Islet of Langerhans (tissue), 1 donor: Measurements from ENCODE around the gene PCDHB6.
A peak's percentile ranks its signal among the peaks of the same experiment; 100 is the strongest.
"Not testable (repeated sequence)": the region's sequence is repeated elsewhere in the genome, so short reads cannot be mapped to it uniquely, and the experiment has no call there.

Source experiments
- FAIRE-seq: peaks from one replicate; lab custom pipeline; 2011; peaks lifted over from hg19 to GRCh38; lab: Jason Lieb, UNC

Gene PCDHB6

GRCh38 chr5:141172381-141173204 lies 22.7 kb downstream of the PCDHB6 start, which contains the start of gene PCDHB7:
PCDHB7 (plus strand) TSS chr5:141172644; CDS start chr5:141172836, 192 bp downstream.
- no peak for FAIRE-seq

- not testable (repeated sequence) for FAIRE-seq
Observed at GRCh38 chr5:141174291-141175104, 24.6 kb downstream of the PCDHB6 start.

GRCh38 chr5:141175933-141176332 lies 26.1 kb downstream of the PCDHB6 start:
- FAIRE-seq = peak; percentile 98

GRCh38 chr5:141177577-141178191 lies 27.8 kb downstream of the PCDHB6 start, which contains the start of gene PCDHB8:
PCDHB8 (plus strand) TSS chr5:141177790; CDS start chr5:141178035, 245 bp downstream.
- not testable (repeated sequence) for FAIRE-seq

GRCh38 chr5:141179371-141179770 lies 29.5 kb downstream of the PCDHB6 start:
- FAIRE-seq = not testable (repeated sequence)

GRCh38 chr5:141179876-141180275 lies 30.0 kb downstream of the PCDHB6 start:
- FAIRE-seq = not testable (repeated sequence)

- FAIRE-seq = no peak
Observed at GRCh38 chr5:141180313-141180712, 30.5 kb downstream of the PCDHB6 start.

- no peak for FAIRE-seq
Observed at GRCh38 chr5:141182248-141182647, 32.4 kb downstream of the PCDHB6 start, which contains the start of gene PCDHB16. PCDHB16 (plus strand) TSS chr5:141182387; CDS start chr5:141182560, 173 bp downstream.

GRCh38 chr5:141184117-141184855 lies 34.4 kb downstream of the PCDHB6 start:
- not testable (repeated sequence) for FAIRE-seq

- FAIRE-seq = no peak
Observed at GRCh38 chr5:141186897-141187512, 37.1 kb downstream of the PCDHB6 start, which contains the start of gene PCDHB9. PCDHB9 (plus strand) TSS chr5:141187161; CDS start chr5:141187319, 158 bp downstream.

- FAIRE-seq = not testable (repeated sequence)
Observed at GRCh38 chr5:141188682-141189081, 38.8 kb downstream of the PCDHB6 start.

GRCh38 chr5:141189131-141189530 lies 39.3 kb downstream of the PCDHB6 start:
- FAIRE-seq = not testable (repeated sequence)

- FAIRE-seq = no peak
Observed at GRCh38 chr5:141192110-141192725, 42.4 kb downstream of the PCDHB6 start, which contains the start of gene PCDHB10. PCDHB10 (plus strand) TSS chr5:141192353; CDS start chr5:141192553, 200 bp downstream.

GRCh38 chr5:141194332-141194731 lies 44.5 kb downstream of the PCDHB6 start:
- FAIRE-seq = not testable (repeated sequence)

- no peak for FAIRE-seq
Observed at GRCh38 chr5:141196363-141196762, 46.5 kb downstream of the PCDHB6 start.

GRCh38 chr5:141199359-141200235 lies 49.7 kb downstream of the PCDHB6 start, which contains the start of gene PCDHB11:
PCDHB11 (plus strand) TSS chr5:141199627; CDS start chr5:141199775, 148 bp downstream.
- no peak for FAIRE-seq

GRCh38 chr5:141201126-141201525 lies 51.3 kb downstream of the PCDHB6 start:
- not testable (repeated sequence) for FAIRE-seq

GRCh38 chr5:141201646-141202045 lies 51.8 kb downstream of the PCDHB6 start:
- FAIRE-seq = not testable (repeated sequence)
